ENCODE results near the gene CYP46A1.

- TF ChIP-seq CTCF (IDR thresholded peaks at IDR 0.05; ENCODE audit: low read depth, low read length, missing input control) (no peak), MAX (IDR thresholded peaks at IDR 0.05) (no peak), FOXA1 (IDR thresholded peaks at IDR 0.05) (no peak), GABPA (IDR thresholded peaks at IDR 0.05 in 1 of 2, conservative IDR thresholded peaks at IDR 0.05 in 1 of 2) (no peak), HNF4G (IDR thresholded peaks at IDR 0.05) (no peak), REST (IDR thresholded peaks at IDR 0.05) (no peak), RXRA (IDR thresholded peaks at IDR 0.05) (no peak), YY1 (IDR thresholded peaks at IDR 0.05) (no peak), RAD21 (IDR thresholded peaks at IDR 0.05) (no peak), TAF1 (conservative IDR thresholded peaks at IDR 0.05) (no peak), EGR1 (IDR thresholded peaks at IDR 0.05; ENCODE audit: low read depth in 2 of 2) (no peak), ZBTB33 (IDR thresholded peaks at IDR 0.05) (no peak), NR2F2 (IDR thresholded peaks at IDR 0.05) (no peak)
These were observed 6.5 kb downstream of the CYP46A1 start for GRCh38 chr14:99690636-99691035.

Measured in liver (tissue), 3 donors.